Lung (tissue), 12 donors: ENCODE data around the gene PDCD1. TPM values are rescaled to one million over a fixed set of nuclear protein-coding genes. Genes with fewer than 3 reads are reported as not detected.

Experiments
- ATAC-seq: fragments of 200-7000 bp; cut with Tn5 transposase; one replicate; pipeline ENCODE4 v1.9.1; 2020; ENCODE audit warnings: moderate number of reproducible peaks; ENCODE audit not compliant: insufficient read depth, low FRiP score
- DNase-seq, 3 donors: peaks; one replicate each; pipeline ENCODE4 v3.0.0-alpha.2; 2013 to 2017
- H3K27ac ChIP-seq, 2 donors: one replicate each; pipeline ENCODE4 v1.5.1; 2013; ENCODE audit warnings: mild to moderate bottlenecking in 2 of 2, moderate library complexity in 2 of 2, control low read depth in 1 of 2, inconsistent platforms in 1 of 2, low read depth in 1 of 2, low read length in 1 of 2
- H3K27me3 ChIP-seq, 3 donors: one replicate each; pipeline ENCODE4 v1.5.1; 2013; ENCODE audit warnings: low read length in 2 of 3; ENCODE audit not compliant: control insufficient read depth in 3 of 3, insufficient read depth in 3 of 3
- H3K36me3 ChIP-seq, 4 donors: one replicate each; pipeline ENCODE4 v1.5.1; 2013; ENCODE audit warnings: low read length in 4 of 4, mild to moderate bottlenecking in 1 of 4, moderate library complexity in 1 of 4; ENCODE audit not compliant: control insufficient read depth in 4 of 4, insufficient read depth in 4 of 4
- H3K4me1 ChIP-seq, 5 donors: one replicate each; pipeline ENCODE4 v1.5.1; 2013; ENCODE audit warnings: low read length in 5 of 5, mild to moderate bottlenecking in 2 of 5, moderate library complexity in 1 of 5; ENCODE audit not compliant: control insufficient read depth in 5 of 5, insufficient read depth in 5 of 5
- H3K4me3 ChIP-seq: one replicate; pipeline ENCODE4 v1.5.1; 2013; ENCODE audit warnings: mild to moderate bottlenecking, control low read depth, moderate library complexity
- H3K9ac ChIP-seq, 2 donors: one replicate each; pipeline ENCODE4 v1.5.1; 2013; ENCODE audit warnings: low read length in 2 of 2, control low read depth in 1 of 2; ENCODE audit not compliant: insufficient read depth in 1 of 2
- H3K9me3 ChIP-seq, 4 donors: one replicate each; pipeline ENCODE4 v1.5.1; 2013; ENCODE audit warnings: low read length in 3 of 4, mild to moderate bottlenecking in 1 of 4, moderate library complexity in 1 of 4; ENCODE audit not compliant: control insufficient read depth in 4 of 4, insufficient read depth in 3 of 4
- WGBS, 2 donors: extraction: QIAGEN DNeasy Blood & Tissue Kit; methylation state at CpG; one replicate each; pipeline ENCODE4 v1.1.7; 2013; 5-methylcytosine and 5-hydroxymethylcytosine counted together
- polyA plus RNA-seq, 2 donors: library from polyadenylated mRNA; stranded (reverse); fragments of 200-250 nt; gene quantifications; one replicate each; pipeline ENCODE4 v1.2.1, GENCODE V29; 2013
- total RNA-seq, 2 donors: library from RNA; depleted of rRNA in 1 of 2; stranded (reverse); fragments of >200 nt in 1 of 2; gene quantifications; one replicate each; pipeline ENCODE4 v1.2.1, GENCODE V29; 2014 to 2021
- TF ChIP-seq, protein P1 (sequence below): IDR thresholded peaks from 2 replicates; pipeline ENCODE4 v1.5.1; 2012; ENCODE audit warnings: mild to moderate bottlenecking; ENCODE audit errors: control extremely low read depth, extremely low read depth
- donor health status: control.
- donor health status: control.
- donor health status: Bipolar disorder and iron deficiency.
- donor health status: healthy.
- donor health status: DM: yes; HTN: yes; CAD: no.

The PDCD1 gene
- total and polyA plus RNA-seq, 4 donors = 0.59 to 0.97 (median 0.81) TPM

DNA sequence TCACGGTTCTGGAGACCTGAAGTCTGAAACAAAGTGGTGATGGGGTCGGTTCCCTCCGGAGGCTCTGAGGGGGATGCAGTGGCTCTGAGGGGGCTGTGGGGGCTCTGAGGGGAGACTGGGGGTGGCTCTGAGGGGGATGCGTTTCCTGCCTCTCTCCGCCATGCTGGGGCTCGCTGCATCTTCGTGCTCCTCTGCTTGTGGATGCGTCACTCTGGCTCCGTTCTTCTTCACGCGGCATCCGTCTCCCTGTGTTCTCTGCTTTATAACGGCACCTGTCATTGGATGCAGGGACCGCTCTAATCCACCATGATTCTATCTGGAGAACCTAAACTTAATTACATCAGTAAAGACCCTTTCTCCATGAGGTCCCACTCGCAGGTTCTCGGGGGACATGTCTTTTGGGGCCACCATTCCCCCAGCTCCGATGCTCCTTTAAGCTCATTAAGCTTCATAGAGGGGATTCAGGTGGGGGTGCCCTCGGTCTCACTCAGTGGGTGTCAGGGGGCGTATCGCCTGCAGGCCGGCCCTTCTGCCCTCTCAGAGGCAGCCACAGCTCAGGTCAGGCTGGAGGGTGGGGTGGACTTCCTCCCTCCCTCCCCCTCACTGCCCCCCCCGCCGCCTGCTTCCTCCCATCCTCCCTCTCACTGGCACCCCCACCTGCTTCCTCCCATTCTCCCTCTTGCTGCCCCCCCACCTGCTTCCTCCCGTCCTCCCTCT lies 29.3 kb upstream of the PDCD1 start:
- Histone ChIP-seq H3K9me3 (peaks cover 0 to 2% (median 0%) of the 10 kb centered on the region in 4 donors), H3K27me3 (no peaks in the 10 kb centered on the region), H3K4me3 (no peak overlapping the region), H3K27ac (no peak overlapping the region), H3K9ac (no peak overlapping the region), H3K36me3 (no peaks in the 10 kb centered on the region), H3K4me1 (peaks cover 0 to 18% (median 4%) of the 10 kb centered on the region in 5 donors)
- DNase-seq = no peak
- TF ChIP-seq, protein P1, sequence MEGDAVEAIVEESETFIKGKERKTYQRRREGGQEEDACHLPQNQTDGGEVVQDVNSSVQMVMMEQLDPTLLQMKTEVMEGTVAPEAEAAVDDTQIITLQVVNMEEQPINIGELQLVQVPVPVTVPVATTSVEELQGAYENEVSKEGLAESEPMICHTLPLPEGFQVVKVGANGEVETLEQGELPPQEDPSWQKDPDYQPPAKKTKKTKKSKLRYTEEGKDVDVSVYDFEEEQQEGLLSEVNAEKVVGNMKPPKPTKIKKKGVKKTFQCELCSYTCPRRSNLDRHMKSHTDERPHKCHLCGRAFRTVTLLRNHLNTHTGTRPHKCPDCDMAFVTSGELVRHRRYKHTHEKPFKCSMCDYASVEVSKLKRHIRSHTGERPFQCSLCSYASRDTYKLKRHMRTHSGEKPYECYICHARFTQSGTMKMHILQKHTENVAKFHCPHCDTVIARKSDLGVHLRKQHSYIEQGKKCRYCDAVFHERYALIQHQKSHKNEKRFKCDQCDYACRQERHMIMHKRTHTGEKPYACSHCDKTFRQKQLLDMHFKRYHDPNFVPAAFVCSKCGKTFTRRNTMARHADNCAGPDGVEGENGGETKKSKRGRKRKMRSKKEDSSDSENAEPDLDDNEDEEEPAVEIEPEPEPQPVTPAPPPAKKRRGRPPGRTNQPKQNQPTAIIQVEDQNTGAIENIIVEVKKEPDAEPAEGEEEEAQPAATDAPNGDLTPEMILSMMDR = no peak
- WGBS, 2 donors = 79 to 84% methylated on average over 22 to 23 of the region's 24 CpGs
- no peak for ATAC-seq

DNA sequence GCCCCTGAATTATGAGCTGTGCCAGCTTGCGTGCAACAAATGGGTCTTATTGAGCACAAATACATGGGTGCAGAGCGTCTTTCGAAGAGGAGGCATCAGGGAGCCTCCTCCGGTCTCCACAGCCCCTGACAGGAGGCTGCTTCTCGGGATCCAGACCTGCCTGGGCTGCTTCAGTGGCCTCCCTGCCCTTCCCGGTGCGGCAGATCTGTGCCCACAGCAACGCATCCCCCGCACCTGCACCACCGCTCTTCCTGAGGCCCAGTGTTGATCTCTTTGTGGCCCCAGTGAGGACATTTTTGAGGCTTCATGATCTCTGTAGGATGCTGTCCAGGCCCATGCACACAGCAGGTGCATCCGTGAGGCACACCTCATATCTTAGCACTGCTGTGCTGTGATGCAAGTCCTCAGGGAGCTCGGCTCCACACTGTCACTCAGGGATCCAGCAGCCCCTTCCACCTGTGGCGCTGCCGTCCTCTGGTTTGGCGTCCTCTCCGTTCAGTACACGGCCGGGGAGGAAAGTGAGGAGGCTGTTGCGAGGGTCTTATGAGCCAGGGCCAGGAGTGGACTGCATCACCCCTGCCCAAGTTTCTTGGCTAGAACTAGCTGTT lies 28.2 kb upstream of the PDCD1 start:
- WGBS, 2 donors = 93 to 95% methylated on average over 19 of the region's 19 CpGs
- Histone ChIP-seq H3K4me1 (peaks cover 0 to 23% (median 9%) of the 10 kb centered on the region in 5 donors), H3K36me3 (no peaks in the 10 kb centered on the region), H3K4me3 (no peak overlapping the region), H3K9ac (no peak overlapping the region), H3K9me3 (peaks cover 0 to 2% (median 0%) of the 10 kb centered on the region in 4 donors), H3K27me3 (no peaks in the 10 kb centered on the region), H3K27ac (no peak overlapping the region)
- no peak for DNase-seq
- ATAC-seq = no peak
- TF ChIP-seq, protein P1 = no peak

DNA sequence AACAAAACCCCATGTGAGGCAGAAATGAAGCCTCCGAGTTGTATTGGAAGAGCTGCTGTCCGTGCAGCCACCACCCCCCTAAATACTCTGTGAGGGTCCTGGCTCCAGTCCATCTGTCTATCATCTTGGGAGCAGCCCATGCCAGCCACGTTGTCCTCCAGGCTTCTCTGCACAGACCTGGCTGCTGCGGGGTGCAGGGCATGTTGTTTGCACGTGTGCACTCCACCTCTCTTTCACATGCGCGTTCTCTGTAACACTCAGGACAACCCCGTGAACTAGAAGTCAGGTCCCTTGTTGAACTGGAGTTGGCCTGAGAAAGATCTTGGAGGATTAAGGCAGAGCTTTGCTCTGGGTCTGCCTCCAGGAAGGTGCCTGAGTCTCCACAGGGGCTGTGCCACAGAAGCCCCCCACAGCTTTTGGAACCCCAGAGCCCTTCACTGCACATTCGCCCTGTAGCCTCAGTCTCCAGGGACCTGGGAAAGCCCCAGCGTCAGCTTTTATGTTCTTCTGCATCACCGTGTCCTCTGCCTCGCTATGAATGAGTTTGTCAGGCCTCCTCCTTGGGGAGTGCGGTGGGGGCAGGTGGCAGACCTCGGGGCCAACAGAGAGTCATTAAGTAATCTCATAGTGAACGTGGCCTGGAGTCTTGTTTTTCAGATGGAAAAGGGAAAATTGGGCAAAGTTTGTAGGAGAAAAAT lies 27.4 kb upstream of the PDCD1 start:
- DNase-seq (no peak), ATAC-seq (no peak)
- H3K9ac ChIP-seq = no peak overlapping the region
- H3K36me3 ChIP-seq = no peaks in the 10 kb centered on the region
- peaks cover 0 to 2% (median 0%) of the 10 kb centered on the region in 4 donors for H3K9me3 ChIP-seq
- H3K4me1 ChIP-seq = peaks cover 0 to 25% (median 9%) of the 10 kb centered on the region in 5 donors
- H3K27ac ChIP-seq = no peak overlapping the region
- no peak overlapping the region for H3K4me3 ChIP-seq
- H3K27me3 ChIP-seq = no peaks in the 10 kb centered on the region
- TF ChIP-seq, protein P1 = no peak
- 72 to 84% methylated on average over 15 of the region's 15 CpGs for WGBS, 2 donors
